HG03103 (cell line): ENCODE results near the gene MYL5.
"Not testable (repeated sequence)": the region's sequence is repeated elsewhere in the genome, so short reads cannot be mapped to it uniquely, and the experiment has no call there.

Source experiments
- ATAC-seq: cut with Tn5 transposase; IDR thresholded peaks from one replicate; pipeline ENCODE4 v1.9.1; 2021; ENCODE audit warnings: low read depth; ENCODE audit not compliant: unreplicated experiment

Gene MYL5

DNA sequence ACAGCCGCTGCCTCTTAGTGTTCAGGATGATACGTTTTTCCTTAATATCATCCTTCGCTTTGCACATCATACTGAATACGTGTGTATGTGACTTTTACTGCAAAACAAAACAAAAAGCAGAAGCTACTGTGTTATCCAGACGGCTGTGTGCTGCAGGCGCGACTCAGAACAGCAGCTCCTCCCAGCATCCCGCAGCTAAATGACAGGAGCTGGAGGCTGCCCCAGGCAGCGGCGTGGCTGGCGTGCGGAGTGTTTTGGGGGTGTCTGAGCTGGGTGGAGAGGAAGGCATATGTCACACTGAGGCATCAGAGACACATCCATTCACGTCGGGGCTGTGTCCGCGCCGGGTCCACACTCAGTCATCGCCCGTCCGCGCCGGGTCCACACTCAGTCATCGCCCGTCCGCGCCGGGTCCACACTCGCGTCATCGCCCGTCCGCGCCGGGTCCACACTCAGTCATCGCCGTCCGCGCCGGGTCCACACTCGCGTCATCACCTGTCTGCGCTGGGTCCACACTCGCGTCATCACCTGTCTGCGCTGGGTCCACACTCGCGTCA lies 47.9 kb downstream of the MYL5 start:
- no peak for ATAC-seq

GRCh38 chr4:722851-723360 lies 48.6 kb downstream of the MYL5 start:
- no peak for ATAC-seq

- ATAC-seq: no peak
Measured at GRCh38 chr4:723751-724530, 49.6 kb downstream of the MYL5 start.

- no peak for ATAC-seq
Measured at GRCh38 chr4:725391-726234, 51.3 kb downstream of the MYL5 start.

DNA sequence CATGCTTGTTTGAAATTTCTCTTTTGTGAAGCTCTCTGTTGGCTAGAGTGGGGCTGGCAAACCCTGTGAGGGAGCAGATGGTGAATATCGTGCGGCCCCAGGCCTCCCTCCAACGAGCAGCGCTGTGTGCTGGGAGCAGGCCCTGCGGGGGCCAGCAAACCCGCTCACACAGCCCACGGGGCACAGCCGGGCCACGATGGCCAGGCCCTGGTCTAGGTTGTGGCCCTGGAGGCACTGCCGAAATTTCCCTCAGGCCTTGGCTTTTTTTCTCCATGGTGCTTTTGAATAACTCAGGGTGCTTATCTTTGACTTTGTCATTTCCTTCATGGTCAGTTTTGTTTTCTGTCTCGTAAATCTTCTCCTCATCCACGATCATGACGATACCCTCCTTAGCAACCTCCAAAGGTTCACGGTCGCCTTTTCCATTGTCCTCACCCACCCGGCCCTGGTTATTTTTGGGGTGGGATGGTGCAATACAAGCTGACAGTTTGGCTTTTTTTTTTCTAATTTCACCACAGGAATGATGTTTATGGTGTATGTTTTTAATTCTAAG lies 52.0 kb downstream of the MYL5 start:
- ATAC-seq: no peak

GRCh38 chr4:726838-727237 lies 52.5 kb downstream of the MYL5 start:
- ATAC-seq: no peak

DNA sequence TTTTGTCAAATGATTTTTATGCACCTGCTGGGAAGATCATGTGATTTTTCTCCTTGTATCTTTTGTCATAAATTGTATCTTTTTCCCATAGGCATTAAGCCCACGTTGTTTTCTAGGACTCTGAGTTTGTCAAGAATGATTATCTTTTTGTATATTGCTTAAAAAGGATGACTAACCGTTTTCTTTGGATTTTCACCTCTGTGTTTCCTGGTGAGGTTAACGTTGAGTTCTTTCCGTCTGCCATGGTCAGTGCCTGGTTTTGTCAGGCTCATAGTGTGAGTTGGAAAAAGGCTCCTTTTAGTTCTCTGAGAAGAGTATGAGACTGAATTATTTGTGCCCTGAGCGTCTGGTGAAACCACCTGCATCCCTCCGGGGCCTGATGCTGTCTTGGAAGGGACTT lies 53.2 kb downstream of the MYL5 start:
- ATAC-seq: no peak

DNA sequence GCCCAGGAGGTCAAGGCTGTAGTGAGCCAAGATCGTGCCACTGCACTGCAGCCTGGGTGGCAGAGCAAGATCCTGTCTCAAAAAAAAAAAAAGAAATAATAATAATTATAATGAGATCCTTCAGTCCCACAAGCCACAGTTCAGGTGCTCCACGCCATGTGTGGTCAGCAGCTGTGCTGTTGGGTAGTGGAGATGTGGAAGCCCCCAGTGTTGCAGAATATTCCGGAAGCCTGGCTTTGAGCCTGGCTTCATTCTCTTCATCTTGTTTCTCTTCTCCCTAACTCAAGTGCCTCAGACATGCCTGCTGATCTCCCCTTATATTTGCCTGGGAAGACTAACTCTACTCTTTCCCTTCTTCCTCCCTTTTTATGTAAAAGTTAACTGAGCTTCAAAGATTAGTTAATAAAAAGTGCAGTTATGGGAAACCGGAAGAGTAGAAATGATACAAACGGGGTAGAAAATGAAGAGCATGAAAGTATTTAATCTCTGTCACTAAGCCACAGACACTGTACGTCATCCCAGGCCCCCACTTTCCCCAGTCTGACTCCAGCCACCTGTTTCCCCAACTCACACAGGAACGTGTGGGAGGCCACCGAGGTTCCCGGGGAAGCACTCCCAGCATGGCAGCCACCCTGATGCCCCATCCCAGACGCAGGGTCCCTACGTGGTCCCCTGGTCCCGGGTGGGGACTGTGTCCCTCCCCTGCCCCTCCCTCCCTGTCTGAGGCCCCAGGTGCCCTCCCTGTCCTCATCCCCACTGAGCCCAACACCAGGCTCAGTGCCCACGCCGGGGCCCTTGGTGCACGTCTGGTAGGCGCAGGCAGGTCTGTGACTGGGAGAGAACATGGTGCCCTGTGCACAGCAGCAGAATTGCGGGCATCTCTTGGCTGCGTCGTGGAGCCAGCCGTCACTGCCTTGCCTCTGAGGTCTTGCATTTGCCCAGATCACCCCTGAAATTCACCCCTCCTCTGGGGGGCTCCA lies 55.3 kb downstream of the MYL5 start:
- ATAC-seq: no peak

DNA sequence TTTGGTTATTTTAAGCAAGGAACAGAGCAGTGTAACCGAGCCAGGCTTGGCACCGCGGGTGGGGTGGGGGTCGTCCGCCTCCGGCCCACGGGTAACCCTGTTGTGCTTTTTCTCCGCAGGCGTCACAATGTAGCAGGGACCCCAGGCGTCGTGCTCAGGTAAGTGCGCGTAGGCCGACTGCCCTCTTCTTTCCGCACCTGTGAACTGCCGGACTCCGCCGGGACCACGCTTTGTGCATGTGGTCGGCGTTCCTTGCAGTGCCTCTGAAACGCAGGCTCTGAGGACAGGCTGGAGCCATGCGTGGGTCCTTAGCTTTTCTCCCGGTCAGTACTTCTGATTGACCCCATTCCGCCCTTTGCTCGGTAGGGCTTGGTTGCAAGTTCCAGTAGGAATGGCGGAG lies 56.2 kb downstream of the MYL5 start:
- no peak for ATAC-seq

DNA sequence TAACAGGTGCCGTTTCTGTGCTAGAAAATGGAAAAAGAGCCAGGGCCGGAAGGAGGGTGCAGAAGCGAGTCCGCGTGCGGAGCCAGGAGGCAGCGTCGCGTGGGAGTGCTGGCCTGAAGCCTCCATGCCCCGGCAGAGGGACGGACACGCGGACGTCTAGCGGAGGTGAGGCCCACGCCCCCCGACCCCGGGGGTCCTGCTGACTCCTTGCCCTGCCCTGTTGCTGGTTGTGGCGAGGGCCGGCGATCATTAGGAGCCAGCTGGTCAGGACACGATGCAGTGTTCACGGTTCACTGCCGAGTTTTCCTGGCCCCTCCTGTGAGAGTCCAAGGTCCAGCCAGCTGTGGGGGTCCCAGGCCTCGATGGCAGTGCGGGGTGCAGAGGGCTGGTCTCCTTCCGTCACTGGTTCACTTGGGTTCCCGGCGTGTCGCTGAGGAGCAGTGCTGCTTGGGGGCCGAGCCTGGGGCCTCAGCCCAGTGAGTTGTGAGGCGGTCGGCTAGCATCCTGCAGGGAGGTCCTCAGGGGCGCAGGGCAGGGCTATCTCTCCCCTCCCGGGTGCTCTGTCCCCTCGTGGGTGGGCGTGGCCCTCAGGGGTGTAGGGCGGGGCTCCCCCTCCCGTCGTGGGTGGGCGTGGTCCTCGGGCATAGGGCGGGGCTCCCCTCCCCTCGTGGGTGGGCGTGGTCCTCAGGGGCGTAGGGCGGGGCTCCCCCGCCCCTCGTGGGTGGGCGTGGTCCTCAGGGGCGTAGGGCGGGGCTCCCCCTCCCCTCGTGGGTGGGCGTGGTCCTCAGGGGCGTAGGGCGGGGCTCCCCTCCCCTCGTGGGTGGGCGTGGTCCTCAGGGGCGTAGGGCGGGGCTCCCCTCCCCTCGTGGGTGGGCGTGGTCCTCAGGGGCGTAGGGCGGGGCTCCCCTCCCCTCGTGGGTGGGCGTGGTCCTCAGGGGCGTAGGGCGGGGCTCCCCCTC lies 56.9 kb downstream of the MYL5 start:
- not testable (repeated sequence) for ATAC-seq
